Natural killer cell (primary cell): ENCODE measurements around the gene ARHGAP24. TPM values are rescaled to one million over a fixed set of nuclear protein-coding genes. Genes with fewer than 3 reads are reported as not detected.

Experiments
- ATAC-seq, 3 donors: fragments of 150-1000 bp in 2 of 3; fragments of 200-7000 bp in 1 of 3; cut with Tn5 transposase; 1 replicate in 1 of 3; 2 replicates in 2 of 3; pipeline ENCODE4 v1.10.0; 2021; ENCODE audit warnings: mild to moderate bottlenecking in 2 of 3, moderate library complexity in 2 of 3
- DNase-seq, 2 donors: peaks; one replicate each; pipeline versions ENCODE4 v3.0.0 to v3.0.0-alpha.2; 2013 to 2021; ENCODE audit warnings: mixed read lengths in 1 of 2
- H3K27ac ChIP-seq: one replicate; pipeline ENCODE4 v1.5.1; 2013; ENCODE audit warnings: mild to moderate bottlenecking, low read length
- H3K27me3 ChIP-seq: one replicate; pipeline ENCODE4 v1.6.1; 2013; ENCODE audit warnings: low read length; ENCODE audit not compliant: control insufficient read depth, insufficient read depth
- H3K36me3 ChIP-seq: one replicate; pipeline ENCODE4 v1.6.1; 2013; ENCODE audit warnings: low read length; ENCODE audit not compliant: control insufficient read depth, insufficient read depth
- H3K4me1 ChIP-seq: one replicate; pipeline ENCODE4 v1.6.1; 2013; ENCODE audit warnings: low read length; ENCODE audit not compliant: control insufficient read depth, insufficient read depth
- H3K4me3 ChIP-seq: one replicate; pipeline ENCODE4 v1.5.1; 2013; ENCODE audit warnings: low read length
- H3K9me3 ChIP-seq: one replicate; pipeline ENCODE4 v1.6.1; 2013; ENCODE audit warnings: low read length; ENCODE audit not compliant: control insufficient read depth, insufficient read depth
- H3K27ac Mint-ChIP-seq, 2 donors: one replicate each; pipeline ENCODE4 v1.8.0; 2022; ENCODE audit warnings: mild to moderate bottlenecking in 2 of 2, mixed read lengths in 2 of 2, moderate library complexity in 1 of 2
- H3K27me3 Mint-ChIP-seq, 2 donors: one replicate each; pipeline ENCODE4 v1.8.0; 2022; ENCODE audit warnings: low read depth in 2 of 2, mixed read lengths in 2 of 2
- H3K36me3 Mint-ChIP-seq: one replicate; pipeline ENCODE4 v1.8.0; 2022; ENCODE audit warnings: mixed read lengths
- H3K4me1 Mint-ChIP-seq, 2 donors: one replicate each; pipeline ENCODE4 v1.8.0; 2022; ENCODE audit warnings: mixed read lengths in 2 of 2
- H3K4me3 Mint-ChIP-seq: one replicate; pipeline ENCODE4 v1.8.0; 2022; ENCODE audit warnings: mild to moderate bottlenecking, moderate library complexity, mixed read lengths
- H3K9me3 Mint-ChIP-seq, 2 donors: one replicate each; pipeline ENCODE4 v1.8.0; 2022; ENCODE audit warnings: mixed read lengths in 2 of 2
- WGBS: methylation state at CpG from one replicate; pipeline ENCODE4 v1.1.7; 2013; ENCODE audit warnings: missing lambda C conversion rate; ENCODE audit not compliant: insufficient coverage; 5-methylcytosine and 5-hydroxymethylcytosine counted together
- intact Hi-C: fragments of 100-400 bp; cut with micrococcal nuclease; formaldehyde crosslinking; loops from one replicate; pipeline ENCODE4 v1.14.2; 2022
- total RNA-seq, 4 donors: library from RNA; stranded (reverse); fragments of 120-200 nt in 1 of 4; gene quantifications; one replicate each; pipeline versions ENCODE4 v1.2.3 to v1.2.4, GENCODE V29; 2013 to 2022
- TF ChIP-seq, protein P1 (sequence below): fragments of 200-600 bp; IDR thresholded peaks from one replicate; pipeline ENCODE4 v1.8.0; 2022; ENCODE audit warnings: antibody characterized with exemption

The ARHGAP24 gene
- total RNA-seq, 3 donors from 2014 or later (not counting 1 experiment from before 2014, with no cell fraction given), result 1.7 to 3.6 (median 1.7) TPM

DNA sequence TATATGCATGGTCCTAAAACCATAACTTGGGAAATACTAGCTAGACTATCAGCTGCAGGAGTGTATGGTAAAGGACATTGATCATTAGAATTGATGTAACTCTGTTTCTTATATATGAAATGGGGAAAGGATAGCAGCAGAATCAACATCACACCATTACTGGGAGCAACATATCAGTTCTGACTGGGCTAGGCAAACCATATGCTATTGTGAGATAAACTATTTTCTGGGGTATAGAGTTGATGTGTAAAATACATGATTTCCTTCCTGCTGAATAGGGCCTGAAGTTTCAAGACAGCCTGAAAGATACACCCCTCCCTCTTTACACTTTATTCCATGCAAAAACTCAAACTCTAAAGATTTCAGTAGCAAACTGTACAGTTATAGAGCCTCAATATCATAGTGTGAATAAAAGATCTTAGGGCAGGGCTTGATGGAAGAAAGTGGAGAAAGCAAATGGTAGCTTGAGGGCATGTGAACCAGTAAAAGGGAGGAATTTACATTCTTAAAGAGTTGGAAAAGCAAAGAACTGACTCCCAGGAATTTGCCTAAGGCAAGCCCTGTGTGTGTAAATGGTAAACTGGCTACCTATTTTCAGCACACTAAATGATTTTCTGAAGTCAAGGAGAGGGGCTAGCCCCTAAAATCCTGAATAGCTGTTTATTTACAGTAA is 480.8 kb downstream of the ARHGAP24 start:
- Mint-ChIP-seq H3K9me3 (peaks cover 4 to 7% of the 10 kb centered on the region in 2 donors), H3K27me3 (no peaks in the 10 kb centered on the region), H3K4me1 (no peaks in the 10 kb centered on the region), H3K27ac (no peak overlapping the region), H3K4me3 (no peak overlapping the region), H3K36me3 (no peaks in the 10 kb centered on the region)
- H3K27ac ChIP-seq, result no peak overlapping the region
- no peaks in the 10 kb centered on the region for H3K4me1 ChIP-seq
- H3K27me3 ChIP-seq, result no peaks in the 10 kb centered on the region
- no peaks in the 10 kb centered on the region for H3K36me3 ChIP-seq
- intact Hi-C loops, result no loop called here
- peaks cover 4% of the 10 kb centered on the region for H3K9me3 ChIP-seq
- TF ChIP-seq, protein P1, sequence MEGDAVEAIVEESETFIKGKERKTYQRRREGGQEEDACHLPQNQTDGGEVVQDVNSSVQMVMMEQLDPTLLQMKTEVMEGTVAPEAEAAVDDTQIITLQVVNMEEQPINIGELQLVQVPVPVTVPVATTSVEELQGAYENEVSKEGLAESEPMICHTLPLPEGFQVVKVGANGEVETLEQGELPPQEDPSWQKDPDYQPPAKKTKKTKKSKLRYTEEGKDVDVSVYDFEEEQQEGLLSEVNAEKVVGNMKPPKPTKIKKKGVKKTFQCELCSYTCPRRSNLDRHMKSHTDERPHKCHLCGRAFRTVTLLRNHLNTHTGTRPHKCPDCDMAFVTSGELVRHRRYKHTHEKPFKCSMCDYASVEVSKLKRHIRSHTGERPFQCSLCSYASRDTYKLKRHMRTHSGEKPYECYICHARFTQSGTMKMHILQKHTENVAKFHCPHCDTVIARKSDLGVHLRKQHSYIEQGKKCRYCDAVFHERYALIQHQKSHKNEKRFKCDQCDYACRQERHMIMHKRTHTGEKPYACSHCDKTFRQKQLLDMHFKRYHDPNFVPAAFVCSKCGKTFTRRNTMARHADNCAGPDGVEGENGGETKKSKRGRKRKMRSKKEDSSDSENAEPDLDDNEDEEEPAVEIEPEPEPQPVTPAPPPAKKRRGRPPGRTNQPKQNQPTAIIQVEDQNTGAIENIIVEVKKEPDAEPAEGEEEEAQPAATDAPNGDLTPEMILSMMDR, result no peak
- no peak for ATAC-seq
- DNase-seq, result no peak
- no peak overlapping the region for H3K4me3 ChIP-seq

DNA sequence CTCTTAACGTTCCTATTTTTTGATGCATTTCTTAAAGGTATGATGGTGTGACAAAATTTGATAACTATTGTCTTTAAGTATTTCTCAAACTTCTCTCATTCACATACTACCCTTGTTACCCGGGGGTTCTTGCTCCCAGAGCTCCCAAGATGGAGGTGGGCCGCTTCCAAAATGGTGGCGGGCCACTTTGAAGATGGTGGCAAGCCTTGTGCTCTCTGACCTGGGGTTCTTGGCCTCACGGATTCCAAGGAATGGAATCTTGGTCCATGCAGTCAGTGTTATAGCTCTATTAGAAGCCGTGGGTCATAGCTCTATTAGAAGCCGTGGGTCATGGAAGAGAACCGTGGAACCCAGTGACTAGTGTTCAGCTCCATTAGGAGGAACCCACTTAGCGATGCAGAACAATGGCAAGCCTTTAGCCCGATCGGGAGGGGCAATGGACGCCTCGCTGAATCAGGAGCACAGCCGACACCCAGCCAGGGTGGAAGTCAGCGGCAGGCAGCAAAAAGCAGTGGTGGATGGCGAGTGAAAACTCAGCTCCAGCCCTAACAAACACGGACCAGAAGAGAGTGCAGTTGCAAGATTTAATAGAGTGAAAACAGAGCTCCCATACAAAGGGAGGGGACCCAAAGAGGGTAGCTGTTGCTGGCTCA is 481.5 kb downstream of the ARHGAP24 start:
- no peaks in the 10 kb centered on the region for H3K27me3 Mint-ChIP-seq
- H3K9me3 Mint-ChIP-seq, result peaks cover 7% of the 10 kb centered on the region in 2 donors
- H3K36me3 Mint-ChIP-seq, result no peaks in the 10 kb centered on the region
- 93% methylated on average over 16 of the region's 17 CpGs for WGBS
- Histone ChIP-seq H3K4me3 (no peak overlapping the region), H3K27ac (no peak overlapping the region), H3K36me3 (no peaks in the 10 kb centered on the region), H3K27me3 (no peaks in the 10 kb centered on the region), H3K4me1 (no peaks in the 10 kb centered on the region), H3K9me3 (peaks cover 4% of the 10 kb centered on the region)
- no peak for ATAC-seq
- H3K4me1 Mint-ChIP-seq, result no peaks in the 10 kb centered on the region
- DNase-seq, result no peak
- H3K4me3 Mint-ChIP-seq, result no peak overlapping the region
- H3K27ac Mint-ChIP-seq, result no peak overlapping the region
- intact Hi-C loops, result no loop called here
- TF ChIP-seq, protein P1, result no peak

DNA sequence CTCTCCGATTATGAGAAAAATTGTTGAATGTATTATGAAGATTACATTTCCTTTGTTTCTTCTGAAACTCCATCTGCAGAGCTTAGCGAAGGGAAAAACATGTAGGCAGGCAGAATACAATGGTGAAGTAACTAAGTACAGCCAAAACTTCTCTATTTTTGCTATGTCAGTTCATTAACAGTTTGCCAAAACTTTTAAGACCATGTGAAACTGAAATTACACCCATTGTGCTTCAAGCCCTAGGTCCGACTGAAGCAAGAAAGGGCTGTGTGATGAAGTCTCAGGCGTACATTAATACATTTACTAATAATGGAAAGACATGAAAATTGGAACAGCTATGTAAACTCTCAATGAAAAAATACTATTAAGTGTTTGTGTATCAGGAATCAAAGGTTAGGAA is 486.9 kb downstream of the ARHGAP24 start:
- Mint-ChIP-seq H3K27ac (no peak overlapping the region), H3K27me3 (no peaks in the 10 kb centered on the region), H3K9me3 (peaks cover 4 to 7% of the 10 kb centered on the region in 2 donors), H3K4me1 (no peaks in the 10 kb centered on the region), H3K4me3 (no peak overlapping the region), H3K36me3 (no peaks in the 10 kb centered on the region)
- ATAC-seq (no peak), DNase-seq (no peak)
- no peaks in the 10 kb centered on the region for H3K4me1 ChIP-seq
- no peaks in the 10 kb centered on the region for H3K27me3 ChIP-seq
- no peak overlapping the region for H3K4me3 ChIP-seq
- intact Hi-C loops, result no loop called here
- TF ChIP-seq, protein P1, result no peak
- H3K36me3 ChIP-seq, result no peaks in the 10 kb centered on the region
- no peaks in the 10 kb centered on the region for H3K9me3 ChIP-seq
- H3K27ac ChIP-seq, result no peak overlapping the region
- 75% methylated on average over 1 of the region's 4 CpGs for WGBS
